NK-92 (cell line): ENCODE results near the gene CROCC2.

Experiments used
- DNase-seq: peaks from one replicate; lab custom pipeline; 2025; ENCODE audit not compliant: unreplicated experiment; lab: John Stamatoyannopoulos, UW

Gene CROCC2

DNA sequence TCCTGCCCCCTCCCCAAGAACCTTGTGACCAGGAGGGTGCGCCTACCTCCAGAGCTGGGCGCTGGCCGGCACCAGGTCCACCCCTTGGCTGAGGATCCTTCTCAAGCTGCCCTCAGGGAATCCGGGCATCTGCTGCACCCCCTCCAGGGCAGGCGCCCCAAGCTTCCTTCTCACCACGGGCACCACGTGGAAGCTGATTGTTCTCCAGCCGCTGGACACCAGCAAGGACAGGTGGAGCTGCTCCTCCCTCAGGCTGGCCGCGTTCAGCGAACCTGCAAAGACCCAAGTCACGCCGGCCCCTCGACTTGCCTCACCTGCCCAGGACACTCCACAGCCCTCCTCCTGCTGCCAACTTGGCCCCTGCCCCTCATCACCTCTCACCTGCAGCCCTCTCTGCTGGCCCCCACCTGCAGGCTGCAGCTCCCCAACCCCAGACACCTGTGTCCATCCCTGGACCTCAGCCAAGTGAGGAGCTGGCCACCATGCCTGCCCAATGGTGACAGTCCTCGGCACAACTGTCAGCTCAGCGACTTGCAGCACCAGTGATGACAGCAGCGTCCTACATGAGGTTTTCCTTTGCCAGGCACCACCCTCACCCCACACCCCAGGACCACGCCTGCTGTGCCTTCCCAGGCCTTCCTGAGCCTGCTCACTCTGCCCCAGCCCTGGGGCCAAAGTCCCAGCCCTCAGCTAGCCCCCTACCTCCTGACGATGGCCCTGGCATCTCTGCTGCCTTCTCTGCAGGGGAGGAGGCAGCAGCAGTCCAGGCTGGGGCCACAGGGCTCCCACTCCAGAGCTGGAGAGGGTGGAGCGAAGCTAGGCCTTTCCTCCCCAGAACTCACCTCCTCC is 14.4 kb upstream of the CROCC2 start:
- DNase-seq = no peak

DNA sequence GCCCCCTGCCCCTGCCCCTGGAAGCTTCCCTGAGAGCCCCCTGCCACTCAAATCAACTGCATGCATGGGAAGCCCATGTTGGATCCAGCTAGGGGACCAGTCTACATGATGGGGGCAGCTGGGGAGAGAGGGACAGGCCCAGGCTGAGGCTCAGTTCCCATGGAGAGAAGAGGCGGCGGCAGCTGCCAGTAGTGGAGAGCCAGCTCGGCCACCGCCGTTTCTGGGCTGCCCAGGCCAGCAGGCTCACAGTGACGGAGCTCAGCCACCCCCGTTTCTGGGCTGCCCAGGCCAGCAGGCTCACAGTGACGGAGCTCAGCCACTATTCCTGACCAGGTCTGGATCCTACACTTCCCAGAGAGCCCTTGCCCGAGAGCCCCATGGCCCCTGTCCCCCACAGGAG is 13.8 kb upstream of the CROCC2 start:
- no peak for DNase-seq

DNA sequence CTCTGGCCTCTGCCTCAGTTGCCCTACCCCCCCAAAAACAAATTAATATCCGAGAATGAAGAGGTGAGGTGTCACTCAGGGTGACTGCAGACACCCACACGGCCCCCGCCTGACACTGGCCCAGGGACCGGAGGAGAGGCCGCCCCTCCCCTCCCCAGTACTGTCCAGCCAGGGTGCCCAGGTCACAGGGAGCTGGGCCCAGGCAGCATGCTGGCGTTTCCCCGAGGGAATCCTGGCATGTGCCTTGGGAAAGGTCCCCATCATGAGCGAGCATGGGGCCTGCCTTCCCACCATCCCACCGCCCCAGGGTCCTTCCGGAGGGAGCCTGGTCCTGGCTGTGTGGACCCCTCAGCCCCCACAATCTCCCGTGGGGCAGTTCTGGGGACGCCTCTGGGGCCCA is 13.2 kb upstream of the CROCC2 start:
- no peak for DNase-seq

DNA sequence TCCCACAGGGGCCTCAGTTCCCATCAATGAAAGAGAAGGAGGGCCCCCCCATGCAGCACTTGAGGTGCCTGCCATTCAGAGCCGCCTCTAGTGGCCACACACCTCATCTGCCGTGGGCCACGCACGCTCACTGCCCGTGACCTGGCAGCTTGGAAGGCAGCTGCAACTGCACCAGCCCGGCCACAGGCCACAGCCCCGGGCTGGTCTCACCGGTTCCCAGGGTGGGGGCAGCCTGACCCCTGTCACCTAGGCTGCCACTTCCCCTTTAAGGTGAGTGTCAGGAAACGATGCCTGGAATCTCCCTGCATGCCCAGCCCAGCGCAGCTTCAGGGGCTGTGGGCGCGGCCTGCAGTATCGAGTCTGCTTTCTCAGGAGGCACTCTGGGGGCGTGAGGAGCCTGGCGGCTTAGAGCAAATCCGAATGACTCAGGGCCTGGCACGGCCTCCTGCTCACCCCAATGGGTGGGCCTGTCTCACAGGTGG is 12.7 kb upstream of the CROCC2 start:
- DNase-seq = no peak

DNA sequence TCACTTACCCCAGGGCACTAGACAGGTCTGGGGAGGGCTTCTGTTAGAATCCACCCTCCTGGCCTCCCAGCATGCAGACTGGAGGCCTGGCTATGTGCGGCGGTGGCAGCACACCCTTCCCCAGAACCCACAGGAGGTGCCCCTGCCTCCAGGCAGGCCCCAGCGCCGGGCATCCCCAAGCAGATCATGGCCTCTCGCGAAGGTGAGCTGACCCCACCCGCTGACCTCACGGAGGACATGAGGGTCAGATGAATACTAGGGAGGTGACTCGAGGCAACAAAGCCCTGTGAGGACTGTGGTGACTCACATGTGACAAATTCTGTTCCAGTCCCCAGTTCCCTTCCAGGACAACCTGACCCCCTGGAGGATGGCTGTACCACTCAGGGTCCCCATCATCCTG is 12.1 kb upstream of the CROCC2 start:
- no peak for DNase-seq

DNA sequence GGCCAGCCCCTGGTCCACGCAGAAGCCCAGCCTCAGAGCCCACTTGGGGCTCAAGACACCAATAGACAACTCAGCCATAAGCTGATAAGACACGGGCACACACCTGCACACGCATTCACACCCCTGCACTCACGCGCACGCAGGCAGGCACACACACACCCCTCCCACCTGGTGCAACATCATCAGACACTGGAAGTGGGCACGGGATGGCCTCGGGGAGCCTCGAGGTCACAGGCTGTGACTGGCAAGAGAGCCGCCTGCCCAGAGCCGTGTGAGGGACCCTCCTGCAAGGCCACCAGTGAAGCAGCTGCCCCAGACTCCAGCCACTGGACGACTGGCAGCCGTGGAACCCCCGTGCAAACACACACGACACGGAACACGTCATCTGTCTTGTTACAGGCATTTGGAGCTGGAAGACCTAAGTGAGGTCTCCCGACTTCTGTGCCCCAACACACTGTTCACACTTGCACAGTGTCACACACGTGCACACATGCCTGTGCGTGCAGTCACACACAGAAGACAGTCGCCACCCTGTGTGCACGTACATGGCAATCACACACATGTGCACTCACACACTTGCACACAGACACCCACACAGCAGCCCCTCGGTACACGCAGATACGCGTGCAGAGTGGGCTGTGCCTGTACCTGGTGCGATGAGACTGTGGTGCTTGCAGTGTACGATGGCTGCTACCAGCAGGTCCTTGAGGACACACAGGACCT is 11.1 kb upstream of the CROCC2 start:
- DNase-seq = no peak

DNA sequence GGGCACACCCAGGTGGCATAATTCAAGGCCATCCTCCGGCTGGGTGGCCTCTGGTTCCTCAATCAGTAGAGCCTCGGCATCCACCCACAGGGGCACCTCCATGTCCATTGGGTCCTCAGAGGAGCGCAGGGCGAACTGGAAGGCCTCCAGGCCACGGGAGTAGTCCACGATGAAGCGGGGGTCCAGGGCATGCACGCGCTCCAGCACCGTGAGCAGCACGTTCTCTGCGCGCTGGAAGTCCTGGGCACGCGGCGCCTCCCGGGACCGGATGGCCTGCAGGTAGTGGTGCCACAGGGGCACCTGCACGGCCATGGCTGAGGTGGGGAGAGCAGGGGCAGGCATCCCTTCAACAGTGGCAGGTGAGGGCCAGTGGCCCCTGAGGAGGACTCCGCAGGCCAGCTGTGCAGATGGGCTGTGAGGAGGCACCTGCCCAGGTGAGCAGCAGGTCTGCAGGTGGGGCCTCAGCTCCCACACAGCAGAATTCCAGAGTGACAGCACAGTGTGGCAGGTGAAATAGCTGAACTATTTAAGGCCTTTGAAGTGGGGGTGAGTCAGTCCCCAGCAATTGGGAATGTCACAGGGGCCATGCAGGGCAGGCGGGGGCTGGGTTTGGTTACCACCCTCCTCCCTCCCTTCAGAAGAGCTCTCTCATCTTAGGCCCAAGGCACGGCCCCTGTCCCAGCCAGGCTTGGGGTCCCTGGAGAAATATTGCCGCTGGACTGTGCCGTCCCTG is 10.3 kb upstream of the CROCC2 start, which contains the start of gene MAB21L4:
TSS of gene MAB21L4 (minus strand) at position 501 of the 733 bp plus-strand sequence. CDS start at position 342, 159 bp downstream.
- DNase-seq = no peak

DNA sequence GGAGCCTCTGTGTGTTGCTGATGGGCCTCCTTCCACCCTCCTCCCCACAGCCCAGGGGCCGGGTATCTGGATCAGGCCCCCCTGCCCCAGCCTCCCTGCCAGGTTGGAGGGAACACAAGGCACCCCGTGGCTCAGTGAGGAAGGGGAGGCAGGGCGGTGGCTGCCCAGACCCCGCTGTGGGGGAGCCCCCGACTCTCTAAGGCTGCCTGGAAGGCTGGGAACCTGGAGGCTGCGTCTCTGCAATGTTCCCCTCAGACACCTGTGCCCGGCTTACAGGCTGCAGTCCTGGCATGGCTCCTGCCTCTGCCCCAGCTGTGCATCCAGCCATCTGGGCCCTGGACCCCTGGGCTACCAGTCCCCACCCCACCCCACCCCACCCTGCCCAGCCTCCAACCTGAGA is 9.7 kb upstream of the CROCC2 start:
- DNase-seq = no peak

DNA sequence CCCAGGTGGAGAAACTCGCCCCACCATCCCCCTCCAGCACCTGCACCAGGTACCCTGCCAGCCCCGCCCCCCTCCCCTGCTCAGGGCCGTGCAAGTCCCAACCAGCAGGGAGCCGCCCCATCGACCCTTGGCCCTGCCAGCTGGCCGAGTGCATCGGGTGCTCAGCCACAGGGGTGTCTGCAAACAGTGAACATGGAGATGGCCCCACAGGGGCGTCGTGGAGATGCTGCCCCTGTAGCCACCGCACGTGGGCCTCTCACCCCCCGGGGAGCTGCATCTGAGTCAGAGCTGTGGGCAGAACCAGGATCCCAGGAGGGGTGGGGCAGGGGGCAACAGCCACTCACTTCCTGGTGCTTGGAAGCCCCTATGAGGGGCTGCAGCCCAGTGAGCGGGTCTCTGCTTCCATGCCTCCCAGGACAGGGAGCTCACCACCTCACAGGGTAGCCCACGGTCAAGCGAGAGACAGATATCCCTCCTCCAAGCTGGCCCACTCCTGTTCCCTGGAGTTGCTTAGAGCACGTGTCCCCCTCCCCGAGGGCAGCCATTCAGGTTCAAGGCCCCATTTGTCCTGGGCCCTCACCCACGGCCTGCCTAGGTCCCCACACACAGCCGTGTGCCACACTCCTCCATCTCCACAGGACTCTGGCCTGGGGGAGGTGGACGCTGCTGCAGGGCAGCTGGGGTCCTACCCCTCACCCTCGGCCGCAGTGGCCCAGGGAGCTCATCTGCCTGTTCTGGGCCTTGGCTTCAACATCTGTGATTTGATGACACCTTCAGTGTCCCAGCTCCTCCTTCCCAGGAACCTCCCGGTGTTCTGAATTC is 9.1 kb upstream of the CROCC2 start:
- no peak for DNase-seq

DNA sequence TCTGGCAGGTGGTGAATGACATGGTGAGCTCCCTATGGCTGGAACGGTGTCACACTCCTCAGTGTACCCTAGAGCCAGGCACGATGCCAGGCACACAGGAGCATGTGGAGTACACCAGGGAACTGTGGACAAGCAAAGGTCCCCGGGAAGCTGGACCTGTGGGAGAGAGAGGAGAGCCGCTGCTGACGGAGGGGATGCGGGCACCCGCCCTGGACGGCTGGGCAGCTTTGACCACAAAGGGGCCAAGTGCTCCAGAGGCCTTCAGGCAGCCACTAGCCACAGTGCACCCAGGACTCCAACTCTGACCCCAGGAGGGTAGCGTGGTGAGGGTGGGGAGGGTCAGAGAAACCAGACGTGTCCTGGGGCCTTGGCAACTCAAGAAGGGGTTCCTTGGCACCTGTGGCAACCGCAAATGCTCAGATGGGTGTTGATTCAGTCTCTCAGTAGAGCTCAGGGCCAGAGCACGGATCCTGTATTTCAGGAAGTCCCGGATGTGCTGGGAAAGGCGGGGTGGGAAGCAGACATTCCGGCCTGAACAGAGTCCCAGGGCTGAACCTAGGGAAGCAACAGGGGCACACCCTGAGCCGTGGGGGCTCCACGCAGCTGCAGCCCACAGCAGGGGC is 7.9 kb upstream of the CROCC2 start:
- DNase-seq = no peak

DNA sequence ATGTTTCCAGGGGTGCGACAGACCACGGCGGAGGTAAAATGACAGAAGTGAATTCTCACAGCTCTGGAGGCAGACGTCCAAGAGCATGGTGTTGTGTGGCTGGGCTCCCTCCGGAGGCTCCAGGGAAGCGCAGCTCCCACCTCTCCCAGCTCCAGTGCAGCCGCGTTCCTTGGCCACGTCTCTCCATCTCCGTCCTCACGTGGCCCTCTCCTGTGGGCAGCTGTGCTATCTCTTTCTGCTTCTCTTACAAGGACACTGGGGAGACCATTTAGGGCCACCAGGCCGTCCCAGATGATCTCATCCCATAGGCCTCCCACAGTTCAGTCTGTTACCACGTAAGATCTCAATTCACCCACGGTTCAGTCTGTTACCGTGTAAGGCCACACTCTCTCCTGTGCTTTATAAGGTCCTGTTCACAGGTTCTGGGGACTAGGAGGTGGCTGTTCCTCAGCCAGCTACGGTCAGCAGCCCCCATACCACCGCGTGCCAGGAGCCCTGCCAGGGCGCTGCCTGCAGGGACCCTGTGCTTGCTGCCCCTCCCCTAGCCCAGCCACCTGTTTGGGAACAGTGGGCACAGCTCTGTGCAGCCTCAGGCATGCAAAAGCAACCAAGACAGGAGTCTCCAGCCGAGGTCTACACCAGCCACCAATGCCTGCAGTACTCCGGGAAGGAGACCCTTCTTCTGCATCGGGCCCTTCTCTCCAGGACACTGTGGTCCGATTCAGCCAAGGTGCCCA is 7.2 kb upstream of the CROCC2 start:
- DNase-seq = no peak

DNA sequence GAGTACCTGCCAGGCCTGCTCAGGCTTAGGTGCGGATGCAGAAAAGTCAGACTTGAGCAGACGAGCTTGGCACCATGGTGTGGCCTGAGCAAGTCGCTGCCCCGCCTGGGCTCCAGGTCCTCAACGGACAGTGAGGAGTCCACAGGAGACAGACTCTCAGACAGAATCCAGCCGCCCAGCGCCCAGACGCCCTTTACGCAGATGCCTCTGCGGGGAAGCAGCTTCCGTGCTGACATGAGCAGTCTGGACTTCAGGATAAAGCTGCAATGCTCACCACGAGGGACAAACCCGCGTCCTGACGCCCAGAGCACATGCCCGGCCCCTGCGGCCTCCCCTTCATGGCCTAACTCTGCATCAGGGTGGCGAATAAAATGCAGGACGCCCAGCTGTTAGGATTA is 6.7 kb upstream of the CROCC2 start:
- DNase-seq = no peak

DNA sequence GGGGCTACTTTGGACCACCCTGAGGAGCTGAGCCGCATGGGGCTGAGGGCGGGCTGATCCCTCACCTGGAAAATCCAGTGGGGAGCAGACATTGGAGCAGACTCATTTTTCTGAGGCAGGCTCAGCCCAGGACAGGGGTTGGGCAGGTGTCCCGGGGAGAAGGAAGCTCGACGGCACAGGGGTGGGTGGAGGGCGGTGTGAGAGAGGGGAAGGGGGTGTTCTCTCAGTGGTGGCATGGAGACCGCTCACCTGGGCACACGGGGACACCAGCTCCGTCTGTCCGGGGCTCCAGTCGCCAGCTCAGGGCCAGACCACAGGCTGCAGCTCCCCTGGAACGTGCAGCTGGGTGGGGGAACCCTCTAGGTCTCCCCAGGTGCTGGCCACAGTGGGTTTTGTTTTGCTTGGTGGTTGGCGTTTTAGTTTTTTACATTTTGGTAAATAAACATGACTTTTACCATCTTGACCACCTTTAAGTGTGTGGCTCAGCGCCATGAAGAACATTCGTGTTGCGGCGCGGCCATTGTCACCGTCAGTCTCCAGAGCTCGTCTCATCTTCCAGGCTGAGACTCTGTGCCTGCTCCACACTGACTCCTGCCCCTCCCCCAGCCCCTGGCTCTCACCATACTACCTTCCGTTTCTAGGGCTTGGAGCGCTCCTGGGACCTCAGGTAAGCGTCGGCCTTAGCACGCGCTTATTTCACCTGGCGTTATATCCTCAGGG is 5.8 kb upstream of the CROCC2 start:
- DNase-seq = no peak

DNA sequence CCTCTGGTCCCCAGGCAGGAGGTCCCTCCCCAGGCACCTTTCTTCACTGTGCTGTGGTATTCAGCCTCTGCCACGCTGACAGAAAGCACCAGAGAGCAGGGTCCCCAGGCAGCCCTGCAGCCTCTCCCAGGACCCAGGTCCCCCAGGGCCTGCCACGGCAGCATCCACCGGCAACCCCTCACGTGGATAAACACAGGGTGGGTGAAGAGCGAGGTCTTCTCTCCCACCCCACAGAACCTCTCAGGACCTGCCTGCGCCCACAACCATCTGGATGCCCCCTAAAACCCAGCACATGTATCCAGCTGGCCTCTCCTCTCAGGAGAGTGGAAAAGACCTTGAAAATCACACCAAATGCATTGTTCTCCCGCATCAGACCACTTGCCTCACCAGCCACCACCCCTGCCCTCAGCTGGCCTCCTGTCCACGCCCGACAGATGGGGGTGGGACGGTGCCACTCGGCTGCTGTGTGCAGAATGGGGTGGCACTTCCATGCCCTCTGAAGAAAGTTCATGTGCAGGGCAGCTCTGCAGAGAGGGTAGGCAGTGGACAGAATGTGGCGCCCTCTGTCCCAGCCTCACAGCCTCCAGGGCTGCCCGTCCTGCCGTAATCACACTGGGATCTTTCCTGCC is 4.0 kb upstream of the CROCC2 start:
- no peak for DNase-seq

DNA sequence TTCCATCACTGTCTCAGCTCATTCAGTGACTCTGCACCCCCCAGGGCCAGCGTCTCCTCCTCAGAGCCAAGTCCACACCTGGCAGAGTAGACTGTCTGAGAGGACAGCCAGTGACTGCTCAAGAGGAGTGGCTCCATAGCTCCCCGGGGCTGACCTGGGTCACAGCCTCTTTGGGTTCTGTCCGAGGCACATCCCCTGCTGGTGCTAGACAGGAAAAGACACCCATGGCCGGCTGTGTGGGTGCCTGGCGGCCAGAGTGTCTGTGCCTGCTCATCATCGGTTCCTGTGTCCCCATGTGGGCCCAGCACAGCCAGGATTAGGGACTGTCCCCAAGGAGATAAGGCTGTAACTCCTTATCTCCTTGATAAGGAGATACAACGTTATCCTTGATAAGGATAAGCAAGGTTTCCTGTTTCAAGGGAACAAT is 3.5 kb upstream of the CROCC2 start:
- no peak for DNase-seq

DNA sequence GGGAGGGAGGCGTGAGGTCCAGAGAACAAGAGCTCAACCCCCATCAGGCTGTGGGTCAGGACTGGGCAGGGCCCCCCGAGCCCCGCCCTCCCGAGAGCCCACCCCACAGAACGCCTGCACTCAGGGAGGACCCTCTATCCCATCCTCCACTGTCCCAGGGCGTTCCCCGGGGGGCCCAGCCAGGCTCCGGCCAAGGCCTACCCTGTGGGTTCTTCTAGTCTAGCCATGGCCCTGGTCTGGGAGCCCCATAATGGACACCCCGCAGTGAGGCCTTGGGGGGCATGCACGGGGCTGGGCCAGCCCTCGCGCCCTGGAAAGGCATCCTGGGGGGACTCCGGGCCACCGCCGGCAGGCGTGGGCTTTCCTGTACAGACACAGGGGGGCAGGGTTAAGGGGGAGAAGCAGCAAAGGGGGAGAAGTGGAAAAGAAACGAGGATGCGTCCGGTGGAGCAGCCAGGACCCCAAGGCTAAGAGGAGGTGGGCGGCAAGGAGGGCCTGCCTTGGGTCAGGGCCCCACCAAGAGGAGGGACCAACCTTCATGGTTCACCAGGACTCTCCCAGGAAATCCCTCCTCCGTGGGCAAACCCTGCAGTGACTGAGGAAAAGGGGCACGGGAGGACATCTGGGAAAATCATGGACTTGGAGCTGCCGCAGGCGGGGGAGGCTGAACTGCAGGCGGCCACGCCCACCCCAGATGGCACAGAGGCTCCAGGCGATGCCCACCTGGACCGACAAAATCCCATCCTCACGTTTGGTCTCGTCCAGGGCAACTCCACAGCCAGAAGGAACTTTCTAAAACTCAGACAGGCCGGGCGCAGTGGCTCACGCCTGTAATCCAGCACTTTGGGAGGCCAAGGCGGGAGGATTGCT is 2.7 kb upstream of the CROCC2 start:
- no peak for DNase-seq
